Inferior parietal cortex (tissue), 1 donor: ENCODE measurements around the gene TRAPPC6A.

Experiments
- DNase-seq: peaks from one replicate; pipeline ENCODE4 v3.0.0-alpha.2; 2016; ENCODE audit errors: extremely low spot score

Gene TRAPPC6A

DNA sequence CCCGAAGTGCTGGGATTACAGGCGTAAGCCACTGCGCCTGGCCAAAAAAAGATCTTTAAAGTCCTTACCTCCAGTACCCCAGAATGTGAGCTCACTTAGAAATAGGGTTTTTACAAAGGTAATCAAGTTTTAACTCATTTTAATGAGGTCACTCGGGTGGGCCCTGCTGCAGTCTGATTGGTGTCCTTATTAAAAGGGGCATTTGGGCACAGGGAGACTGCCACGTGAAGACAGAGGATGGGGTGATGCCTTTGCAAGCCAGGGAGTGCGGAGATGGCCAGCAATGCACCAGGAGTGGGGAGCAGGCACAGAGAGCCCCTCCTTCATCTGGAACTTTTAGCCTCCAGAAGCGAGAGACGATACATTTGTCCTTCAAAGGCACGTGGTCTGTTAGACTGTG is 28.9 kb downstream of the TRAPPC6A start:
- DNase-seq = no peak

DNA sequence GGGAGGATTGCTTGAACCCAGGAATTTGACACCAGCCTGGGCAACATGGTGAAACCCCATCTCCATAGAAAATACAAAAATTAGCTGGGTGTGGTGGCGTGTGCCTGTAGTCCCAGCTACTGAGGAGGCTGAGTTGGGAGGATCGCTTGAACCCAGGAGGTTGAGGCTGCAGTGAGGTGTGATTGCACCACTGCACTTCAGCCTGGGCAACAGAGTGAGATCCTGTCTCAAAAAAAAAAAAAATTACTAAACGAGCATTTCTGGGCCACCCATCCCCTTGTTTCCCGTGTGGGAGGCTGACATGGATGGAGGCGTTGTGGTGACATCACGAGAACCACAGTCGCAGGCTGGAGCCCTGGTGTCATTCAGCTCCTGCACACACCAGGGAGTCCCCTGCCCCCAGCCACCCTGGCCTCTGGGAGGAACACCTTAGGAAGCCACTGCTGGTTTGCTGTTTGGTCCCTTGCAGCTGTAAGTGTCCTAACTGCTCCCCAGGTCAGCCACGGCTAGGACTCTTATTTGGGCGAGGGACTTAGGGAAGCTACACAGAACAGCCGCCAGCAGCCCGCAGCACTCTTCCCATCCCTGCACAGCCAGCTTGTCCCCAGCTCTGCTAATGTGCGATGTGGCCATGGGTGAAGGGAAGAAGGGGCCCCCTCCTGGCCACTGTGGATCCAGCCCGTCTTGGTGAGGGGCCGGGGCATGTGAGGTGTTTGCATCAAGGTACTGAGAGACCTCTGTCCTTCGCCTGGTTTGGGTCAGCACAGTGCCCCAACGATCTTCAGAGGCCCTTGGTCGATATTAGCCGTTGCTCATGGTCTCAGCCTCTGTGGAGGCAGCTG is 30.0 kb downstream of the TRAPPC6A start:
- no peak for DNase-seq

DNA sequence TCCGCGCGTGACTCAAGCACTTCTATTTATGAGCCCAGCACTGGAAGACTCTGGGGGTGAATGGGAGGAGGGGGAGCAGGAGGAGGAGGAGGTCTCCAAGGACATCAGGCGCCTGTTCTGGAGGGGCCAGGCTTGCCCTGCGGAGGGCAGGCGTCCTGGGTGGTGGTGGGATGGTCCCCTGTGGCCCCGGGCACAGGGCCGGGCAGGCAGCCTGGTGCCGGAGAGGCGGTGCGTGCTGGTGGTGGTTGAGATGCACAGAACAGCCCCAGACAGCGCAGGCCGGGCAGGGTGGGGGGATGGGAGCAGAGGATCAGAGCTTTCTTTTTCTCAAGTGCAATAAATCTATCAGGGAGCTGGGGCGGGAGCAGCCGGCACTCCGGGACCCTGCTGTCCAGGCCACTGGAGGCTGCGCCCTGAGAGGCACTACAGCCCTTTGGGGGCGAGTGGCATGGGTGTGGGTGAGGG is 31.3 kb downstream of the TRAPPC6A start:
- DNase-seq = no peak

DNA sequence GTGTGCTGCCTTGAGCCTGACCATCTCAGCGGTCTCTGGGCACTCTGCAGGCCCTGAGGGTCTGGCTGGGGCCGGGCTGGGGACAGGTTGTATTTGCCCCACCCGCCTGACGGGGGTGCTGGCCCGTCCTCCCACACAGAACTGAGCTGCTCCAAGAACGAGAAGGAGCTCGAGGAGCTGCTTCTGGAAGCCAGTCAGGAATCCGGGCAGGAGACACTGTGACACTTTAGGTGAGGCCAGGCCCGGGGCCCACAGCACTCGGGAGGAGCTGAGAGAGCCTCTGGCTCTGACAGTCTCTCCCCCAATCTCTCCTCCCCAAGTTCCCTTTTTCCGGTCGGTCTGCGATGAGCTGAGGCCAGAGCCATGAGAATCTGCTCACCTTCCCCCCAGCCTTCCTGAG is 31.8 kb downstream of the TRAPPC6A start:
- no peak for DNase-seq

DNA sequence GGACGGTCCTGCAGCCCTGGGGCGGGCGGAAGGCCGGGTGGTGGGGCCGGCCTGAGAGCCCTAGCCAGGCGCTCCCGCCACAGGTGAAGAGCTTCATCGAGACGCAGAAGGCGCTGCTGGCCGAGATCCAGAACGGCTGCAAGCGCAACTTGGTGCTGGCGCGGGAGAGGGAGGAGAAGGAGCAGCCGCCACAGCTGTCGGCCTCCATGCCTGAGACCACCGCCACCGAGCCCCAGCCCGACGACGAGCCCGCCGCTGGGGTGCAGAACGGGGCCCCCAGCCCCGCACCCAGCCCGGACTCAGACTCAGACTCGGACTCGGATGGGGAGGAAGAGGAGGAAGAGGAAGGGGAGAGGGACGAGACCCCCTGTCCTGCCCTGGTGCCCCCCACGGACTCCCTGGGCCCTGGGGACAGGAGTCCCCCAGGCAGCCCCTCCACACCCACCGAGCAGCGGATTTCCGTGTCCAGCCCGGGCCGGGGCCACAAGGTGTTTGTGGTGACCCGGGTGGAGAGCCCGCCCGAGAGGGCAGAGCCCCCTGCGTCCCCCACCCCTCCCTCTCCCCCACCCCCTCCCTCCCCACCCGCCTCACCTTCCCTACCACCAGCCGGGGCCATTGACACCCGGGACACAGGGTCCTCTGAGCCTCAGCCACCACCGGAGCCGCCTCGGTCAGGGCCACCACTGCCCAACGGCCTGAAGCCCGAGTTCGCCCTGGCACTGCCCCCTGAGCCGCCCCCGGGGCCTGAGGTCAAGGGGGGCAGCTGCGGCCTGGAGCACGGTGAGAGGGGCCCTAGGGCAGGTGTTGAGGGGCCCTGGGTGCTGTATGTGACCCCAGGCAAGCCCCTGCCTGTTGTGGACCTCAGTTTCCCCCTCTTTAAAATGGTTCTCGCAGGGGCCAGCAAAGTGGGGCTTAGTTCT is 32.5 kb downstream of the TRAPPC6A start:
- no peak for DNase-seq

DNA sequence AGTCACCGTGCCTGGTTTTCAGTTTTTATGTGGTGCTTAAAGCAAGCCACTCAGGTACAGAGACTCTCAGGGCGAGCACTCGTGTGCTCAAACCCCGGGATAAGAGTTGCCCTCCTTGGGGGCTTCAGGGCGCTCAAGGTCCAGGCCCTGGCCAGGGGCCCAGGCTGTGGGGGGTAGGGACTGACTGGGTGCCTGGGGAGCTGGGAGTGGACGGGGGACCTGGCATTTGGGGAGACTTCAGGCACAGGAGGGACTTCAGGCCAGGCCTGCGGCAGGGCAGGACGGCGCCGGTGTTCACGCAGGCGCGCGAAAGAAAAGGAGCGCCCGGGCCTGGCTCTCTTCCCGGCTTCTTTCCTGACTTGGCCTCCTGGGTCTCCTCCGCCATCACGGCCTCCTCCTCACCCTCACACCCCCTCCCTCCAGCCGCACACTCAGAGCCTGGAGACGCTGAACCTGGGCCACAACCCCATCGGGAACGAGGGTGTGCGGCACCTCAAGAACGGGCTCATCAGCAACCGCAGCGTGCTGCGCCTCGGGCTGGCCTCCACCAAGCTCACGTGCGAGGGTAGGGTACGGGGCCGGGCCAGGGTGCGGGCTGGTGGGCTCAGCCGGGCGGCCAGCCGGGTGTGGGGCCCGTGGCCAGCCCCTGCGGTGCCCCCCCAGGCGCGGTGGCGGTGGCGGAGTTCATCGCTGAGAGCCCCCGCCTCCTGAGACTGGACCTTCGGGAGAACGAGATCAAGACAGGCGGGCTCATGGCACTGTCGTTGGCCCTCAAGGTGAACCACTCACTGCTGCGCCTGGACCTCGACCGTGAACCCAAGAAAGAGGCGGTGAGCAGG is 33.4 kb downstream of the TRAPPC6A start:
- no peak for DNase-seq

DNA sequence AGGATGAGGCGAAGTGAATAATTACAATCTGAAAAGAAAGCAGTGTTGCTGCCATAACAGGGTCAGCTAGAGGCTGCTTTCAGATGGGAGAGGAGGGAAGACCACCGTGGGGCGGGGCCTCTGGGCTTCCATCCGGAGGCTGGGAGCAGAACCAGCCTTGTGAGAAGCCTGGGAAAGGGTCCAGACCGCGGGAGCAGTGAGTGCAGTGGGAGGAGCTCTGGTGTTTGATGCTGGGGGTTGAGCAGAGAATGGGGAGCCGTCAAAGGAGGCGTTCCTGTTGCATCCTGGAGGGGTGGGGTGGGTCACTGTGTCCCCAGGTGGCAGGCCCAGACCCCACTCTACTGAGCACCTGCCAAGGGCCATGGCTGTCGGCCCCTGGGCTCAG is 35.3 kb downstream of the TRAPPC6A start:
- DNase-seq = no peak

DNA sequence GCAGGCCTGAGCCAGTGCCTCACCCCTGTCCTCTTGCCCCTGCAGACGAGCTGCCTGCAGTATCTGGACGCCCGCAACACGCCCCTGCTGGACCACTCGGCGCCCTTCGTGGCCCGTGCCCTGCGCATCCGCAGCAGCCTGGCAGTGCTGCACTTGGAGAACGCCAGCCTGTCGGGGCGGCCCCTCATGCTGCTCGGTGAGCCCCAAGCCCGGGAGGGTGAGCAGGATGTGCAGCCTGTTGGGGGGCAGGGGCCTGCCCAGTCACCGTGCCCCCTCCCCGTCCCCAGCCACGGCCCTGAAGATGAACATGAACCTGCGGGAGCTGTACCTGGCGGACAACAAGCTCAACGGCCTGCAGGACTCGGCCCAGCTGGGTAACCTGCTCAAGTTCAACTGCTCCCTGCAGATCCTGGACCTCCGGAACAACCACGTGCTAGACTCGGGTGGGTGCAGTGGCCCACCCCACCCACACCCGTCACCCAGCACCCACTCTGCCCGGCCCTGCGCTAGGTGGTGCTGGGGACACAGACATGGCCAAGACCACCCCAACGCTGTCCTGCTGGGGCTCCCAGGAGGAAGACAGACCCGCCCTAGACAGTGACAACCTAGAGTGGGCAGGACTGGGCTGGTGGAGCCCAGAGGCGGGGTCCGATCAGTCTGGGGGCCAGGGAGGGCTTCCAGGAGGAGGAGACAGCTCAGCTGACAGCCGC is 35.9 kb downstream of the TRAPPC6A start:
- DNase-seq = no peak

DNA sequence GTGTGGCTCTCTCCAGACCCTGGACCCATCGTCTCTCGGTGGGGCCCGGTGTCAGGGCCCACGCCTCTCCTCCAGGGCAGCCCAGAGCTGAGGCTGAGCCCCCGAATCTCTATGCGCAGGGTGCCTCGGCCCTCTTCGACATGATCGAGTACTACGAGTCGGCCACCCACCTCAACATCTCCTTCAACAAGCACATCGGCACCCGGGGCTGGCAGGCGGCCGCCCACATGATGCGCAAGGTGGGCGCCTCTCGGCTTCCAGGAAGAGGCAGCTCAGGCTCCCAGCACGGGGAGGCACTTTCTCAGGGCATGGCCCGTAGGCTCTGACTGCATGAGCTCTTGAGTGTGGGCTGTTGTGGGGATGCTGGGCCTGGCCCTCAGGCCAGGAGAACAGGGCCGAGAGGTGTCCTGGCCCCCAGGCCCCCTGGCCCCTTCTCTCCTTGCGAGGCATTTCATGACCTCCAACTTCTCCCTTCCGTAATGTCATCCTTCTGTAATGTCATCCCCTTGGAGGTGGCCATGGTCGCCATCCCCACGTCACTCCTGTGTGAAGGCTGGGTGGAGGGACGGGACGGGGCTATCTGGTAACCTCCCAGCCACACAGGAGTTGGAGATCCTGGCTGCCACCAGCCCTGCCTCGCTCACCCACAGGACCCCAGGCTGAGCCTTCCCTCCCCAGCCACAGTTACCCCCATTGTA is 36.7 kb downstream of the TRAPPC6A start:
- no peak for DNase-seq

DNA sequence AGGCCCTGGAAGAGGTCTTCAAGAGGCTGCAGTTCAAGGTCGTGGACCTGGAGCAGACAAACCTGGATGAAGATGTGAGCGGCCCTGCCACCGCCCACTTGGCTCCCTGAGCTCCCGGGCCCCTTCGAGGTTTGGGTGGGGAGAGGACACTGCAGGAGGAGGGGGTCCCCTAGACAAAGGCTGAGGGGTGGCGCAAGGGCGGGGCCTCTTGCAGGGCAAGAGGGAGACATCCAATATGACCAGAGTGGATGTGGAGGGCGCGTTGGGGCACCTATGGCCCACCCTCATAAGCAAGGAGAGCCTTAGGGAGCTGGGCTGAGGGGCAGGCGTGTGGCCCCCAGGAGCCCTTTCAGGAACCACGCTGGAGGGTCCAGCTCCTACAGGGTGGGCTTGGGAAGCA is 37.5 kb downstream of the TRAPPC6A start:
- no peak for DNase-seq

DNA sequence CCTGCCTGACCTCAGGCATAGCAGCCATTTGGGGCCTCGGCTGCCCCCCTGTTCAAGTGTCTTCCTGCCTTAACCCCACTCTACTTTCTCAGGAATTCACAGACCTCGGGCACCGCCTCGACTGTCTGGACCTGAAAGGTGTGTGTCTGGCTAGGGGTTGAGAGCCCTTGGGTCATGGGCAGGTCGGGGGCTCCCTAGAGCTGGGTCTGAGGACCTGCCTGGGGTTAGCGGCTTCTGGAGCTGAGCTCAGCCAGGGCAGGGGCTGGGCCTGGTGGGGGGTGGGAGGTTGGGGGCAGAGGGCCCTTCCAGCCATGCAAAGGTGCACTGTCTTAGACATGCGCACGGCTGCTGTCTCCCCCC is 37.9 kb downstream of the TRAPPC6A start:
- no peak for DNase-seq

DNA sequence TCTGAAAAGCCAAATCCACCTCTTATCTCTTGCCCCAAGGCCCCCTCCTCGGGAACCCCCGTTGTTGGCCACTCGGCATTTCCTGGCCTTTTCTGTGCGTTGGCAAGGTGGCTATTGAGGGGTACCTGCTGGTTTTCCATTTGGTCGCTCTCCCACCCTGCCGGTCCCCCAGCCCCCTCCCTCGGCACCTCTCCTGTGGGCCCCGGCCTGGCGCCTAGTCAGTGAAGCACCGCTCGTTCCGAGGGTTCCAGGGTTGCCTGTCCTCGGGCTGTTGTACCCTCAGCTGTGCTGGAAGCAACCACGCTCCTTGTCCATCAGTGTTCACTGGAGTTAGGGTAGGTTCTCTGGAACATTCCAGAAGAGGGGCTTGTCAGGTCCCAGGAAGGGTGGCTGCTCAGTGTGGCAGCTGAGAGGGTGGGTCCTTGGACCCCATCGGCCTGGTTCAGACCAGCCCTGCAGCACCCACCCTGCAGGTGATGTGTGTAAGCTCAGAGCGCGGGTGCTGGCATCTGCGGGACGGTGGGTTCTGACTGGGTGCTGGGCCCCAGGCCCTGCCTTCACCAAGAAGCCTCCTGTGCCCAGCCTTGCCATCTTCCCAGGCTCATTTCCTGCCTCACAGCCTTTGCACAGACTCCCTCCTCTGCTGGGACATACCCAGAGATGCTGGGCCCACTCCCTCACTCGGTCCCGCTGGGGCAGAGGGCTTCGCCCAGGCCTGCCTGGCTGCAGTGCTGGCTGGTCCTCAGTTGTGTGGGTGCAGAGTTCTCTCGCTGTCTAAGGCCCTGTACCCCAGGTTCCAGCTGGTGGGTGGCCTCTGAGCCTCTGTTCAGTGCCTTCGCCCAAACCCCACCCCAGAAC is 38.5 kb downstream of the TRAPPC6A start:
- no peak for DNase-seq

DNA sequence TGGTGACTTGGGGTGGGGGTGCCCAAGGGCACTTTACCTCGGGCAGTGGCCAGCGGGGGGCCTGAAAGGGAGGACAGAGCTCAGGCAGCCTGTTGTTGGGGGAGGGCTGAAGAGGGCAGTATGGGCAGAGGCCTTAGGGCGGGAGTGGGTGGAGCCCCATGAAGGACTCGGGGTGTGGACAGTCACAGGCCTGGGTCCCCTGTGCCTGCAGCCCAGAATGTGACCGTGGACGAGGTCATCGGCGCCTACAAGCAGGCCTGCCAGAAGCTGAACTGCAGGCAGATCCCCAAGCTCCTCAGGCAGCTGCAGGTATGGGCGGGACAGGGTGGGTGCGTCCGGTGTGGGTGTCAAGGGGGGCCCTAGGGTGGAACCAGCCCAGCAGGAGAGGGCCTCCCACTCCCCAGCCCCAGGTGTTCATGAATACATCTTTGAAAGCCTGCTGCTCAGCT is 39.7 kb downstream of the TRAPPC6A start:
- DNase-seq = no peak

DNA sequence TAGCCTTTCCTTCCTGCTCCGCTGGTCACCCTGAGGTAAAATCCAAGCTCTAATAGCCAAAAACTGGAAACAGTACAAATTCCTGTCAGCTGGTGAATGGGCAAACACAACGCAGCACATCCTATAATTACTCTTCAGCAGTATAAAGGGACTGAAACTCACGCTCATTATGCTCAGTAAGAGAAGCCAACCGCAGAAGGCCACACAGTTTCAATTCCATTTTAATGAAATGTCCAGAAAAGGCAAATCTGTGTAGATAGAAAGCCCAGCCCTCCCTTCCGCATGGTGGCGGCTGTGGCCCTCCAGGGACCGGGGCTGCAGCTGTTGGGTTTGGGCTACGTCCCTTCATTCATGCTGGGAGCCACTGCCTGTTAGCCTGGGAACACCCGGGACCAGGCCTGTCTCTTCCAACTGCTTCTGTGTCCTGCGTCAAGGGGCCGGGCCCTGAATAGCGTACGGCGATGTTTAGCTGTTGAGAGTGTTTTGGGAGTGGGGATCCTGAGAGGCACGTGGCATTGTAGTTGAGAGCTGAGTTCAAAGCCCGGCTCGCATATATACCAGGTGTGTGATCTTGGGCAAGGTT is 40.8 kb downstream of the TRAPPC6A start:
- no peak for DNase-seq

DNA sequence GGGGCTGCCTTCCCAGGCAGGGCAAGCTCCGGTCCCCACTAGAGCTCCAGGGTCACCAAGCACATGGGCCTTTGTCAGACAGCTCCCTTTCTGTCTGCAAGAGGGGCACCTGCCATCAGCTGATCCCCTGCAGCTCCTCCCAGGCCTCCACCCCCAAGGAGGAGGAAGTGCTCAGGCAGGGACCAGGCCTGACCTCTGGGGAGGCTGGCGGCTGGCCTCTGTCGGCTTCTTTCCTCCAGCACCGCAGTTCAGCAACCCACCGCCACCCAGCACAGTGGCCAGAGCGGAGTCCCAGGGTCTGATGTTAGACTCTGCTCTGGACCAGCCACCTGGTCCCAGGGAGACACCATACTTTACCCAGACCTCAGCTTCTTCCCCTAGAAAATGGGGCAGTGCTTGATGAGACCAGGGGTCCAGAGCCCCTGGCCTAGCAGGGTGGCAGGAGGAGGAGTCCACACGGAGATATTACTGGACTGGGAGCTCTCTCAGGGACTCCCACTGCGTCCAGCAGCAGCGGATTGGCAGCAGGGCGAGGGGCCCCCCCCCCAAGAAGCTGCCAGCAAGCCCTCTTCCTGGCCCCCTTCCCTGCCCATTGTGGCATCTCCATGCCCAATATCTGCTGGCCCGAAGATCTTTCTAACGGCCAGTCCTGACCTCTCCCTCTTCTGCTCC is 41.4 kb downstream of the TRAPPC6A start:
- no peak for DNase-seq

DNA sequence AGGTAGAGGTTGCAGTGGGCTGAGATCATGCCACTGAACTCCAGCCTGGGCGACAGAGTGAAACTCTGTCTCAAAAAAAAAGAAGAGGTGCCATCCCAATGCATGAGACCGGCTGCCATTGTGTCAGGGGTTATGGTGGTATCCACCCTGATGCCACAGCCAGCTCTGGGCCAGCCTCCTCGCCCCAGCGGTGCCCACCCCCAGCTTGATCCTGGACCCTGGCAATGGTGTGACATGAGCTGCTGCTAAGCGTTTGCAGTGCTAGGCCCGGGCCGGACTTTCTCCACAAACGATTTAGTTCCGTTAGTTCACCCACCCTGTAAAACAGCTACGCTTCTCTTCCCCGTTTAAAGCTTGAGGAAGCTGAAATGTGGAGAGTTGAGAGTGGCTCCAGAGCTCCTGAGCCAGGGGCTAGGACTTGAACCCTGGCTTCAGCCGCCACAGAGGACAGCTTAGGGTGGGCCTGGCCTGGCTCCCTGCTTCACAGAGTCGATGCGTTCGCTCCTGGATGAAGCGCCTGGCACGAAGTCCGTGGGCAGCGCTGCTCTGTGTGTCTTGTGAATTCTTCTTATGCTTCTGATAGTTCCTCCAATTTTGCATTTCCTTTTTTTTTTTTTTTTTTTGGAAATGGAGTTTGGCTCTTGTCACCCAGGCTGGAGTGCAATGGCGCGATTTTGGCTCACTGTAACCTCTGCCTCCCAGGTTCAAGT is 42.7 kb downstream of the TRAPPC6A start:
- no peak for DNase-seq

DNA sequence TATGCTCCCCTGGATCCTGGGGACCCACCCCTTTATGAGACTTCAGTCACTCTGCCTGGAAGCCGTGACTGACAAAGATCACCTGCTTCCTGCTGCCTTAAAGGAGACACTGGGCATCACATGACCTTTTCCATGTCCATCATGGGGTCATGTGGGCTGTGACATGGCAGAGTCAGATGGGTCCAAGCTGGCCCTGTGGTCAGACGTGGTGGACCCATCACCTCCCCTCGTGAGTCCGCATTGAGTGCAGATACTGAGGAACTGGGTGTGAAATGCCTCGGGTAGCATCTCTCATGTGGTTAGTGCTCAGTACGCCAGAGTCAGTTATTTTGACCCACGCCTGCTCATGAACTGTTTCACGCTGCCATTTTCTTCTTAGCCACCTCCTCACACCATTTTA is 44.4 kb downstream of the TRAPPC6A start:
- DNase-seq = no peak
